Subcutaneous abdominal adipose tissue (tissue), 5 donors: ENCODE data around the gene OSTN.

Experiments
- H3K27ac ChIP-seq: one replicate; pipeline ENCODE4 v1.7.0; 2013; ENCODE audit warnings: low read depth, mild to moderate bottlenecking, inconsistent platforms, low read length, moderate library complexity
- H3K27me3 ChIP-seq, 5 donors: one replicate each; pipeline ENCODE4 v1.7.0; 2013; ENCODE audit warnings: low read length in 5 of 5, inconsistent platforms in 1 of 5; ENCODE audit not compliant: control insufficient read depth in 5 of 5, insufficient read depth in 4 of 5
- H3K36me3 ChIP-seq, 5 donors: one replicate each; pipeline ENCODE4 v1.7.0; 2013; ENCODE audit warnings: low read length in 5 of 5; ENCODE audit not compliant: control insufficient read depth in 5 of 5, insufficient read depth in 5 of 5
- H3K4me1 ChIP-seq, 5 donors: one replicate each; pipeline ENCODE4 v1.7.0; 2013; ENCODE audit warnings: low read length in 5 of 5, mild to moderate bottlenecking in 3 of 5, moderate library complexity in 1 of 5; ENCODE audit not compliant: control insufficient read depth in 5 of 5, insufficient read depth in 5 of 5
- H3K4me3 ChIP-seq, 5 donors: one replicate each; pipeline ENCODE4 v1.7.0; 2013; ENCODE audit warnings: low read length in 5 of 5, low read depth in 1 of 5
- H3K9ac ChIP-seq, 5 donors: one replicate each; pipeline ENCODE4 v1.7.0; 2013; ENCODE audit warnings: low read length in 5 of 5, mild to moderate bottlenecking in 4 of 5, moderate library complexity in 3 of 5
- H3K9me3 ChIP-seq, 5 donors: one replicate each; pipeline ENCODE4 v1.7.0; 2013; ENCODE audit warnings: low read length in 5 of 5; ENCODE audit not compliant: control insufficient read depth in 5 of 5
- donor health status: healthy.
- donor health status: healthy.
- donor health status: healthy.
- donor health status: healthy.
- donor health status: healthy.

Gene OSTN

DNA sequence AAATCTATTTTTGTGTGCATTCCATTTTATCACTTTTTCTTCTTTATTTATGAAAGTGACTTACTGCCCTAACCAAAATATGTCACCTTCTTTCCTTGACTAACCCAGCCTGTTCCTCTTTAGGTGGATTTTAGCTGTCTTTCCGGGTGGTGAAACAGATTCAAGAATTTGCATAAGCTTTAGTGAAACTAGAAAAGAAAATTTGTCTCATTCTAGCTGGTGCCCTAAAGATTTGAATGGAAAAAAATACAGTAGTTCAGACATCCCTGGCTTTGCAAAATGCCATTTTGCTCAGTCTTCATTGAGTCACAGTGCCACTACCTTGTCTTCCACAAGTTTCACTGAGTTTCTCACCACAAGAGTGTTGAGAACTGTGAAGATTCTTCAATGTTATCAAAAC is 102.0 kb downstream of the OSTN start:
- Histone ChIP-seq H3K36me3 (no peaks in the 10 kb centered on the region), H3K9ac (no peak overlapping the region), H3K9me3 (no peaks in the 10 kb centered on the region), H3K4me3 (no peak overlapping the region), H3K27ac (no peak overlapping the region), H3K27me3 (no peaks in the 10 kb centered on the region), H3K4me1 (peaks cover 0 to 5% (median 0%) of the 10 kb centered on the region in 5 donors)

- Histone ChIP-seq H3K9me3 (no peaks in the 10 kb centered on the region), H3K9ac (no peak overlapping the region), H3K4me1 (peaks cover 0 to 5% (median 0%) of the 10 kb centered on the region in 5 donors), H3K27ac (no peak overlapping the region), H3K36me3 (no peaks in the 10 kb centered on the region), H3K4me3 (no peak overlapping the region), H3K27me3 (no peaks in the 10 kb centered on the region)
These were observed 102.9 kb downstream of the OSTN start for GRCh38 chr3:191301782-191302411.

DNA sequence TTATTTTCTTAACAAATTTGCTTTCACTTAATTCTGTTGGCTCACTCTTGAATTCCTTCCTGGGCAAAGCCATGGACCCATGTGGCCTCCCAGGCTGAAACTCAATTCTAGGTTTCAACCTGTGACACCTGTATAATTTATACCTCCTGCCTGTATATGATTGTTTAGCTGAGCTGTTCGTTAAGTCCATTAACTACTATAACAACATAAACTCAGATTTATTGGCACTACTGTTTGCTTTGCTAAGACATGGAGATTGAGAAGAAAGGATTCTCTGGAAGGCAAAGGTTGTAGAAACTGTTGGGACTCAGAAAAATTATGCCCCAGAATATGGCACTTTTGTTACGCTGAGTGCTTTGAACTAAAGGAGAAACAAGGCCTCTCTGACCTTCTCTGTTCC is 103.4 kb downstream of the OSTN start:
- Histone ChIP-seq H3K27me3 (no peaks in the 10 kb centered on the region), H3K4me1 (peaks cover 0 to 5% (median 0%) of the 10 kb centered on the region in 5 donors), H3K27ac (no peak overlapping the region), H3K9ac (no peak overlapping the region), H3K36me3 (no peaks in the 10 kb centered on the region), H3K9me3 (no peaks in the 10 kb centered on the region), H3K4me3 (no peak overlapping the region)

- Histone ChIP-seq H3K4me1 (peaks cover 0 to 5% (median 0%) of the 10 kb centered on the region in 5 donors), H3K9me3 (no peaks in the 10 kb centered on the region), H3K9ac (no peak overlapping the region), H3K4me3 (no peak overlapping the region), H3K36me3 (no peaks in the 10 kb centered on the region), H3K27me3 (no peaks in the 10 kb centered on the region), H3K27ac (no peak overlapping the region)
These were observed 104.6 kb downstream of the OSTN start for GRCh38 chr3:191303596-191303995.

- Histone ChIP-seq H3K27ac (no peak overlapping the region), H3K9me3 (no peaks in the 10 kb centered on the region), H3K27me3 (no peaks in the 10 kb centered on the region), H3K4me3 (no peak overlapping the region), H3K4me1 (no peaks in the 10 kb centered on the region), H3K9ac (no peak overlapping the region), H3K36me3 (no peaks in the 10 kb centered on the region)
These were observed 107.4 kb downstream of the OSTN start for GRCh38 chr3:191306428-191306827.

GRCh38 chr3:191307341-191307740 is 108.3 kb downstream of the OSTN start:
- Histone ChIP-seq H3K4me3 (no peak overlapping the region), H3K4me1 (no peaks in the 10 kb centered on the region), H3K9me3 (no peaks in the 10 kb centered on the region), H3K27ac (no peak overlapping the region), H3K9ac (no peak overlapping the region), H3K36me3 (no peaks in the 10 kb centered on the region), H3K27me3 (no peaks in the 10 kb centered on the region)

DNA sequence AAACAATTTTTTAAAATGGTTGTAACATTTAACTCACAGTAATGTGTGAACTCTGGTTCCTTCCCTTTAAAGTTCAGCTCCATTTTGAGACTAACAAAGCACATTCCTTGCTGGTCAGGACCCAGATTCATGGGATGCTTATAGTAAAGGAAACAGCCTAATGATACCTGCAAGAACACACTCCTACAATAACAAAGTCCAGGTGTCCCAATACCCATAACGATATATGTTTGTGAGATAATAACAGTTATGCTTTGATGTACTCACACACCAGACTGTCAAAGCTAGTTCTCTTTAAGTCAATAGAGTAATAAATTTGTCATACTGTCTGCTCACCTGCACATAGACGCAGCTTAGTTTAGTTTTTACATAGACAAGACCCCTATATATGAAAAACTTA is 114.3 kb downstream of the OSTN start:
- Histone ChIP-seq H3K27me3 (no peaks in the 10 kb centered on the region), H3K9ac (no peak overlapping the region), H3K4me1 (peaks cover 0 to 23% (median 10%) of the 10 kb centered on the region in 5 donors), H3K27ac (no peak overlapping the region), H3K9me3 (peaks cover 0 to 2% (median 0%) of the 10 kb centered on the region in 5 donors), H3K4me3 (no peak overlapping the region), H3K36me3 (no peaks in the 10 kb centered on the region)

DNA sequence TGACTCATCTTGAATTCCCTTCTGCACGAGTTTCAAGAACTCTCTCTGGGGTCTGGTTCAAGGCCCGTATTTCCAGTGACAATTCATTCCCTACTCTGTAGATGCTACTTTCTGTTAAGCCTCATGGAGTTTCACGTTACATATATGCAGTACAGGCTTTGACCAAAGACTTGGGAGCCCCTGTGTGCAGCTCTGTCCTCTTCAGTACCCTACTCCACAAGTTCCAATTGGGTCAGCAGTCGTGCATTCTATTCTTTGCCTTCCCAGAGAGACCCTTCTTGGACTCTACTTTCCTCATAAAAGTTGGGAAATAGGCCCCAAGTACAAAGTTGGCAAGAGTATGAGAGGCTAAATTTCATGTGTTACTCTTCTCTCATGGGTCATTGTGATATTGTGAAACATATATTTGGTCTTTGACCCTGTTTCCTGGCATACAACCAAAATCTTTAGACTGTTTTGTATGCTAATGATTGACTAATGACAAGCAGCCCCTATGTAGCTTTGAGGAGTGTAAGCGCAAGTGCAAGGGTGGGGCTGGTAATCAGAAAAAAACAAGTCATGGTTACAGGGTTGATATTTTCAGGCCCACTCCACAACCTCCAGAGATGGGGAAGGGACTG is 115.2 kb downstream of the OSTN start:
- no peak overlapping the region for H3K9ac ChIP-seq
- H3K9me3 ChIP-seq: peaks cover 0 to 2% (median 0%) of the 10 kb centered on the region in 5 donors
- H3K27ac ChIP-seq: peak overlapping the region; percentile 62
- peaks cover 0 to 23% (median 10%) of the 10 kb centered on the region in 5 donors for H3K4me1 ChIP-seq
- no peaks in the 10 kb centered on the region for H3K36me3 ChIP-seq
- H3K27me3 ChIP-seq: no peaks in the 10 kb centered on the region
- H3K4me3 ChIP-seq: peak overlapping the region in 1 of 5 donors; percentile 37
